Gastroesophageal sphincter (tissue), 4 donors: Measurements from ENCODE around the gene FAM98B. TPM values are rescaled to one million over a fixed set of nuclear protein-coding genes. Genes with fewer than 3 reads are reported as not detected.

Experiments
- ATAC-seq: fragments of 150-250 bp; one replicate; pipeline ENCODE4 v1.9.1; 2016; ENCODE audit warnings: mild to moderate bottlenecking, moderate library complexity
- H3K27ac ChIP-seq, 4 donors: fragments of 200-600 bp; sonication (generic) in 3 of 4; 1 replicate in 3 of 4; 2 replicates in 1 of 4; pipeline ENCODE4 v1.5.1; 2016 to 2019
- H3K27me3 ChIP-seq: fragments of 200-600 bp; sonication (generic); one replicate; pipeline ENCODE4 v1.5.1; 2019
- H3K36me3 ChIP-seq, 2 donors: fragments of 200-600 bp; sonication (generic); one replicate each; pipeline ENCODE4 v1.5.1; 2019; ENCODE audit warnings: control low read depth in 1 of 2
- H3K4me1 ChIP-seq, 3 donors: fragments of 200-600 bp; sonication (generic); 1 replicate in 2 of 3; 2 replicates in 1 of 3; pipeline ENCODE4 v1.5.1; 2016 to 2019; ENCODE audit warnings: control low read depth in 2 of 3
- H3K4me3 ChIP-seq, 2 donors: fragments of 200-600 bp; sonication (generic); one replicate each; pipeline ENCODE4 v1.5.1; 2019; ENCODE audit warnings: mild to moderate bottlenecking in 1 of 2, moderate library complexity in 1 of 2
- H3K9me3 ChIP-seq, 3 donors: fragments of 200-600 bp; sonication (generic); one replicate each; pipeline ENCODE4 v1.5.1; 2017 to 2019; ENCODE audit warnings: control low read depth in 2 of 3
- EP300 ChIP-seq: sonication (generic); formaldehyde crosslinking; IDR thresholded peaks from one replicate; pipeline ENCODE4 v1.6.1; 2017; ENCODE audit warnings: antibody characterized with exemption, mild to moderate bottlenecking
- POLR2A ChIP-seq, 2 donors: fragments of 450-650 bp; IDR thresholded peaks; one replicate each; pipeline ENCODE4 v1.6.1; 2017; ENCODE audit warnings: antibody characterized with exemption in 2 of 2, mild to moderate bottlenecking in 2 of 2, moderate library complexity in 1 of 2
- POLR2AphosphoS5 ChIP-seq: sonication (generic); formaldehyde crosslinking; IDR thresholded peaks from one replicate; pipeline ENCODE4 v1.6.1; 2017; ENCODE audit warnings: antibody characterized with exemption
- WGBS, 2 donors: methylation state at CpG; one replicate each; pipeline ENCODE4 v1.1.5; 2018; ENCODE audit warnings: low coverage in 1 of 2; 5-methylcytosine and 5-hydroxymethylcytosine counted together
- total RNA-seq, 4 donors: library from RNA; depleted of rRNA; stranded (reverse); fragments of >200 nt; gene quantifications; one replicate each; pipeline ENCODE4 v1.1.0, GENCODE V29; 2016
- TF ChIP-seq, protein P1 (sequence below), 4 experiments: fragments of 200-600 bp in 2 of 4; fragments of 450-650 bp in 2 of 4; sonication (generic) in 1 of 4; IDR thresholded peaks; one replicate each; pipeline ENCODE4 v1.5.1; 2017 to 2019; ENCODE audit warnings: antibody characterized with exemption in 4 of 4, mild to moderate bottlenecking in 2 of 4, moderate library complexity in 2 of 4

The FAM98B gene
- total RNA-seq, 4 donors from 2014 or later, result 10.6 to 15.6 (median 11.9) TPM

DNA sequence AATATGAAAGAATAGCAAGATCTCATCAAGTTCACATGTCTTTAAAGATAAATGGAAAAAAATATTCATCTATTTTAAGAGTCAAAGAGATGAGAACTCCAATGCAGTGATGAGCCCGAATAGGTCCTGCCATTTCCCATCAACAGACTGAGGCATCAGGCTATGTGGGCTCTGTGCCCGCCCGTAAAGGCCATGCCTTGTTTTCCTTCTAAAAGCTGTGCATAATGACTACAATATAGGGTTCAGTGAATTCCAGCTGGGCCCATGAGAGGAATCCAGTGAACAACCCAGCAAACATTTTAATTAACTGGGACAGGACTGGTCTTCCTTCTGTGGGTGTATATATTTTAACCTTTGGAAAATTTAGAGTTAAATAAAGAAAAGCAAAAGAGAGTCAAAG lies 66.1 kb downstream of the FAM98B start:
- Histone ChIP-seq H3K36me3 (no peaks in the 10 kb centered on the region), H3K4me1 (no peaks in the 10 kb centered on the region), H3K27ac (no peak overlapping the region), H3K4me3 (no peak overlapping the region), H3K9me3 (no peaks in the 10 kb centered on the region), H3K27me3 (peaks cover 22% of the 10 kb centered on the region)
- ATAC-seq, result no peak
- no peak for TF ChIP-seq POLR2A (IDR thresholded peaks at IDR 0.05)
- no peak for TF ChIP-seq EP300
- TF ChIP-seq POLR2AphosphoS5, result no peak
- TF ChIP-seq, protein P1, sequence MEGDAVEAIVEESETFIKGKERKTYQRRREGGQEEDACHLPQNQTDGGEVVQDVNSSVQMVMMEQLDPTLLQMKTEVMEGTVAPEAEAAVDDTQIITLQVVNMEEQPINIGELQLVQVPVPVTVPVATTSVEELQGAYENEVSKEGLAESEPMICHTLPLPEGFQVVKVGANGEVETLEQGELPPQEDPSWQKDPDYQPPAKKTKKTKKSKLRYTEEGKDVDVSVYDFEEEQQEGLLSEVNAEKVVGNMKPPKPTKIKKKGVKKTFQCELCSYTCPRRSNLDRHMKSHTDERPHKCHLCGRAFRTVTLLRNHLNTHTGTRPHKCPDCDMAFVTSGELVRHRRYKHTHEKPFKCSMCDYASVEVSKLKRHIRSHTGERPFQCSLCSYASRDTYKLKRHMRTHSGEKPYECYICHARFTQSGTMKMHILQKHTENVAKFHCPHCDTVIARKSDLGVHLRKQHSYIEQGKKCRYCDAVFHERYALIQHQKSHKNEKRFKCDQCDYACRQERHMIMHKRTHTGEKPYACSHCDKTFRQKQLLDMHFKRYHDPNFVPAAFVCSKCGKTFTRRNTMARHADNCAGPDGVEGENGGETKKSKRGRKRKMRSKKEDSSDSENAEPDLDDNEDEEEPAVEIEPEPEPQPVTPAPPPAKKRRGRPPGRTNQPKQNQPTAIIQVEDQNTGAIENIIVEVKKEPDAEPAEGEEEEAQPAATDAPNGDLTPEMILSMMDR (IDR thresholded peaks at IDR 0.05), result no peak
- 67 to 70% methylated on average over 3 of the region's 3 CpGs for WGBS, 2 donors

DNA sequence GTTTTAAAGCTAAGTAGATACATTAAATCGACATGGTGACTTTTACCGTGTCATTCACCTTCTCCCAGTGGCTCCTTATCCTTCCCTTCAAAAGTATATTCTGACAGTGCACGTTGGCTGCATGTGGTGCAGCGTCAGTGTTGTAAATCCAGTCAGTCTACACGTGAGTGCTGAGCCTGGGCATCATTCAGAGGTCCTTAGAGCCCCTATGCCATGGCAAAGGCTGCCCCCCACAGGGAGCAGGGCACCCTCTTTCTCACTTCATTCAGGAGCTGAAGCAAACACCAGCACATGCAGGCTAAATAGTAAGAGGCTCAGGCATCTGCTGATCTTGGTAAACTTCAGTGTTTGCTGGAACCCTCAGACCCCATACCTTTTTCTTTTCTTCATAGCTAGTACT lies 67.4 kb downstream of the FAM98B start:
- 68 to 81% methylated on average over 4 of the region's 5 CpGs for WGBS, 2 donors
- Histone ChIP-seq H3K9me3 (no peaks in the 10 kb centered on the region), H3K36me3 (no peaks in the 10 kb centered on the region), H3K27ac (no peak overlapping the region), H3K4me3 (no peak overlapping the region), H3K27me3 (peaks cover 9% of the 10 kb centered on the region), H3K4me1 (no peaks in the 10 kb centered on the region)
- TF ChIP-seq, protein P1 (IDR thresholded peaks at IDR 0.05), result no peak
- TF ChIP-seq EP300, result no peak
- TF ChIP-seq POLR2AphosphoS5, result no peak
- TF ChIP-seq POLR2A (IDR thresholded peaks at IDR 0.05), result no peak
- ATAC-seq, result no peak

DNA sequence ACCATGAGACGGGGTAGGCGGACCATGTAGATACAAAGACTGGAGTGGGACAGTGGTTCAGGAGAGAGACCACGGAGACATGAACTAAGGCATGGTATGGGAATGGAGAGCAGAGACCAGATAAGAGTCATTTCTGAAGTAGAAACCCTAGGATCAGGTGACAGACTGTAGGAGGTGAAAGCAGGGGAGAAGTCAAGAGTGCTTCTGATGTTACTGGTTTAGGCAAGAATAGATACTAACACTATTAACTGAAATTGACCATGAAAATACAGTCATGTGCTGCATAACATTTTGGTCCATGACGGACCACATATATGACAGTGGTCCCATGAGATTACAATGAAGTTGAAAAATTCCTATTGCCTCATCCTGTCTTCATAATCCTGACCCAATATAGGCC lies 69.0 kb downstream of the FAM98B start:
- no peak overlapping the region for H3K27ac ChIP-seq
- no peaks in the 10 kb centered on the region for H3K36me3 ChIP-seq
- H3K9me3 ChIP-seq, result no peaks in the 10 kb centered on the region
- H3K4me3 ChIP-seq, result no peak overlapping the region
- 82 to 100% methylated on average over 2 to 4 of the region's 4 CpGs for WGBS, 2 donors
- H3K4me1 ChIP-seq, result no peaks in the 10 kb centered on the region
- peaks cover 7% of the 10 kb centered on the region for H3K27me3 ChIP-seq
- no peak for ATAC-seq
- TF ChIP-seq, protein P1 (IDR thresholded peaks at IDR 0.05), result no peak
- TF ChIP-seq POLR2A (IDR thresholded peaks at IDR 0.05) (no peak), POLR2AphosphoS5 (no peak), EP300 (no peak)

DNA sequence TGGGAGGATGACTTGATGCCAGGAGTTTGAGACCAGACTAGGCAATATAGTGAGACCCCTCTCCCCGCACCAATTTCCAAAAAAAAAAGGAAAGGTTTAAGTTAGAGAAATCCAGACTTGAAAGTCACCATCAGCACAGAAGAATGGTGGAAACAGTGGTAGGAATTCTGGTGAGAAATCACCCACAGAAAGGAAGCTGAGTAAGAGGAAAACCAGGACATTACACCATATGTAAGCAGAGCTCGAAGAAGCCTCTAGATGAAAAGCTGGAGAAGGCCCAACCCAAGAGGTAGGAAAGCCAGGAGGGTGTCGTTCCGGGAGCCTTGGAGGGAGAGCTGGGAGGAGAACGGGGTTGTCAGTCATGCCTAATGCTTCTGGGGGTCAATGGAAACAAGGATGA lies 70.2 kb downstream of the FAM98B start:
- Histone ChIP-seq H3K27me3 (no peaks in the 10 kb centered on the region), H3K4me3 (no peak overlapping the region), H3K4me1 (no peaks in the 10 kb centered on the region), H3K9me3 (no peaks in the 10 kb centered on the region), H3K27ac (no peak overlapping the region), H3K36me3 (no peaks in the 10 kb centered on the region)
- 92% methylated on average over 5 of the region's 5 CpGs; no CpG with 5 or more reads in 1 of the 2 donors for WGBS, 2 donors
- no peak for TF ChIP-seq POLR2AphosphoS5
- TF ChIP-seq POLR2A (IDR thresholded peaks at IDR 0.05), result no peak
- no peak for TF ChIP-seq EP300
- TF ChIP-seq, protein P1 (IDR thresholded peaks at IDR 0.05), result no peak
- ATAC-seq, result no peak

DNA sequence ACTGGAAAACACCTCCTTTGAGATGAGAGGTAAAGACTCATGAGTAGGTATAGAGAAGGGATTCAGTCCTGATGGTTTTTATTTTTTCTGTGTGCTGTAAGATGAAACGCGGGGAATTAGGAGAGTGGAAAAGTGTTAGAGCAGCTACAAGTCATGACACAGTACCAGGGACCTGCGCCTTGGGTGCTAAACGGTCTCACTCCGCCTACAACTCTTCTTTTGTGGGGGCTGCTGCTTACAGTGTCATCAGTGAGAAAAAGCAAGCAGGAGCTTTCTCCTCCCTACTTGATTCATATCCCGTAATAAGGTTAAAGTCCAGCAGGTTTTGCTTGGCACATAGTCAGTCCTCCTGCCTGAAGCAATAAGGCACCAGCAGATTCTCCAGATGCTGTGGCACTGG lies 71.6 kb downstream of the FAM98B start:
- 85 to 88% methylated on average over 5 to 6 of the region's 6 CpGs for WGBS, 2 donors
- TF ChIP-seq POLR2A (IDR thresholded peaks at IDR 0.05) (no peak), POLR2AphosphoS5 (no peak), EP300 (no peak)
- TF ChIP-seq, protein P1 (IDR thresholded peaks at IDR 0.05), result no peak
- no peak for ATAC-seq
- H3K4me1 ChIP-seq, result no peaks in the 10 kb centered on the region
- H3K36me3 ChIP-seq, result no peaks in the 10 kb centered on the region
- H3K27me3 ChIP-seq, result no peaks in the 10 kb centered on the region
- no peaks in the 10 kb centered on the region for H3K9me3 ChIP-seq
- H3K27ac ChIP-seq, result no peak overlapping the region
- H3K4me3 ChIP-seq, result no peak overlapping the region
